ENCODE results near the gene ATP6V0D1.

DNA sequence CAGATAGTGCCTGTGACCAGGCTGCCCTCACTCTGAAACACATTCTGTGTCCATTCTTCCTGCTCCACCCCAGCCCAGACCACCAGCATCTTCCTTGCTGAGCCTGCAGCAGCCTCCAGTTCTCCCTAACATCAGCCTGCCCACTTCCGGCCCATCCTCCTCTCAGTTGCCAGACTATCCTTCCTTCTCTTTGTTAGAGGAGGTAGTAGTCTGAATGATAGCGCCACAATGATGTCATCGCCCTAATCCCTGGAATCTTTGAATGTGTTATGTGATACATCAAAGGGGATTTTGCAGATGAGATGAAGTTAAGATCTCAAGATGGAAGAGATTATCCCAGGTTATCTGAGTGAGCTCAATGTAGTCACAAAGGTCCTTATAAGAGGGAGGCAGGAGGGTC lies 61.5 kb downstream of the ATP6V0D1 start:
- TF ChIP-seq, protein P1, sequence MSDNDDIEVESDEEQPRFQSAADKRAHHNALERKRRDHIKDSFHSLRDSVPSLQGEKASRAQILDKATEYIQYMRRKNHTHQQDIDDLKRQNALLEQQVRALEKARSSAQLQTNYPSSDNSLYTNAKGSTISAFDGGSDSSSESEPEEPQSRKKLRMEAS (IDR thresholded peaks at IDR 0.05), result no peak
- no peak for TF ChIP-seq EP300 (IDR thresholded peaks at IDR 0.05; ENCODE audit: borderline replicate concordance)
- TF ChIP-seq CREB1 (IDR thresholded peaks at IDR 0.05; ENCODE audit: low read depth), result no peak
- TF ChIP-seq, protein P2, sequence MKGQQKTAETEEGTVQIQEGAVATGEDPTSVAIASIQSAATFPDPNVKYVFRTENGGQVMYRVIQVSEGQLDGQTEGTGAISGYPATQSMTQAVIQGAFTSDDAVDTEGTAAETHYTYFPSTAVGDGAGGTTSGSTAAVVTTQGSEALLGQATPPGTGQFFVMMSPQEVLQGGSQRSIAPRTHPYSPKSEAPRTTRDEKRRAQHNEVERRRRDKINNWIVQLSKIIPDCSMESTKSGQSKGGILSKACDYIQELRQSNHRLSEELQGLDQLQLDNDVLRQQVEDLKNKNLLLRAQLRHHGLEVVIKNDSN (IDR thresholded peaks at IDR 0.05), result no peak
- TF ChIP-seq, protein P3, sequence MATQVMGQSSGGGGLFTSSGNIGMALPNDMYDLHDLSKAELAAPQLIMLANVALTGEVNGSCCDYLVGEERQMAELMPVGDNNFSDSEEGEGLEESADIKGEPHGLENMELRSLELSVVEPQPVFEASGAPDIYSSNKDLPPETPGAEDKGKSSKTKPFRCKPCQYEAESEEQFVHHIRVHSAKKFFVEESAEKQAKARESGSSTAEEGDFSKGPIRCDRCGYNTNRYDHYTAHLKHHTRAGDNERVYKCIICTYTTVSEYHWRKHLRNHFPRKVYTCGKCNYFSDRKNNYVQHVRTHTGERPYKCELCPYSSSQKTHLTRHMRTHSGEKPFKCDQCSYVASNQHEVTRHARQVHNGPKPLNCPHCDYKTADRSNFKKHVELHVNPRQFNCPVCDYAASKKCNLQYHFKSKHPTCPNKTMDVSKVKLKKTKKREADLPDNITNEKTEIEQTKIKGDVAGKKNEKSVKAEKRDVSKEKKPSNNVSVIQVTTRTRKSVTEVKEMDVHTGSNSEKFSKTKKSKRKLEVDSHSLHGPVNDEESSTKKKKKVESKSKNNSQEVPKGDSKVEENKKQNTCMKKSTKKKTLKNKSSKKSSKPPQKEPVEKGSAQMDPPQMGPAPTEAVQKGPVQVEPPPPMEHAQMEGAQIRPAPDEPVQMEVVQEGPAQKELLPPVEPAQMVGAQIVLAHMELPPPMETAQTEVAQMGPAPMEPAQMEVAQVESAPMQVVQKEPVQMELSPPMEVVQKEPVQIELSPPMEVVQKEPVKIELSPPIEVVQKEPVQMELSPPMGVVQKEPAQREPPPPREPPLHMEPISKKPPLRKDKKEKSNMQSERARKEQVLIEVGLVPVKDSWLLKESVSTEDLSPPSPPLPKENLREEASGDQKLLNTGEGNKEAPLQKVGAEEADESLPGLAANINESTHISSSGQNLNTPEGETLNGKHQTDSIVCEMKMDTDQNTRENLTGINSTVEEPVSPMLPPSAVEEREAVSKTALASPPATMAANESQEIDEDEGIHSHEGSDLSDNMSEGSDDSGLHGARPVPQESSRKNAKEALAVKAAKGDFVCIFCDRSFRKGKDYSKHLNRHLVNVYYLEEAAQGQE (IDR thresholded peaks at IDR 0.05; ENCODE audit: low read depth), result no peak
- TF ChIP-seq RAD21 (IDR thresholded peaks at IDR 0.05; ENCODE audit: low read depth), result no peak
- no peak for TF ChIP-seq YY1 (IDR thresholded peaks at IDR 0.05; ENCODE audit: low read depth)
- no peak for TF ChIP-seq FOXM1 (IDR thresholded peaks at IDR 0.05; ENCODE audit: borderline replicate concordance, low read depth)
- TF ChIP-seq NFIC (IDR thresholded peaks at IDR 0.05), result no peak
- no peak for TF ChIP-seq CEBPB (IDR thresholded peaks at IDR 0.05)
- TF ChIP-seq TCF12 (IDR thresholded peaks at IDR 0.05; ENCODE audit: low read depth), result no peak
- TF ChIP-seq ZBTB7A (IDR thresholded peaks at IDR 0.05; ENCODE audit: low read depth), result no peak
